ENCODE results near the gene GNAS. TPM values are rescaled to one million over a fixed set of nuclear protein-coding genes. Genes with fewer than 3 reads are reported as not detected.

Gene GNAS
- total RNA-seq, 4 donors from 2014 or later: 281 to 822 (median 446) TPM

GRCh38 chr20:58853976-58854637 lies 1.6 kb downstream of the GNAS start:
- Histone ChIP-seq H3K9me3 (no peaks in the 10 kb centered on the region), H3K36me3 (no peaks in the 10 kb centered on the region), H3K4me3 (peak overlapping the region in 1 of 2 donors; percentile 25), H3K27ac (no peak overlapping the region), H3K4me1 (no peaks in the 10 kb centered on the region), H3K27me3 (no peaks in the 10 kb centered on the region)
- intact Hi-C loops (cut with DNase I; ENCODE audit: low total_unique reads): no loop called here
- TF ChIP-seq, protein P1, sequence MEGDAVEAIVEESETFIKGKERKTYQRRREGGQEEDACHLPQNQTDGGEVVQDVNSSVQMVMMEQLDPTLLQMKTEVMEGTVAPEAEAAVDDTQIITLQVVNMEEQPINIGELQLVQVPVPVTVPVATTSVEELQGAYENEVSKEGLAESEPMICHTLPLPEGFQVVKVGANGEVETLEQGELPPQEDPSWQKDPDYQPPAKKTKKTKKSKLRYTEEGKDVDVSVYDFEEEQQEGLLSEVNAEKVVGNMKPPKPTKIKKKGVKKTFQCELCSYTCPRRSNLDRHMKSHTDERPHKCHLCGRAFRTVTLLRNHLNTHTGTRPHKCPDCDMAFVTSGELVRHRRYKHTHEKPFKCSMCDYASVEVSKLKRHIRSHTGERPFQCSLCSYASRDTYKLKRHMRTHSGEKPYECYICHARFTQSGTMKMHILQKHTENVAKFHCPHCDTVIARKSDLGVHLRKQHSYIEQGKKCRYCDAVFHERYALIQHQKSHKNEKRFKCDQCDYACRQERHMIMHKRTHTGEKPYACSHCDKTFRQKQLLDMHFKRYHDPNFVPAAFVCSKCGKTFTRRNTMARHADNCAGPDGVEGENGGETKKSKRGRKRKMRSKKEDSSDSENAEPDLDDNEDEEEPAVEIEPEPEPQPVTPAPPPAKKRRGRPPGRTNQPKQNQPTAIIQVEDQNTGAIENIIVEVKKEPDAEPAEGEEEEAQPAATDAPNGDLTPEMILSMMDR (IDR thresholded peaks at IDR 0.05): no peak
- no peak for TF ChIP-seq POLR2A (IDR thresholded peaks at IDR 0.05)
- DNase-seq: no peak

GRCh38 chr20:58854638-58855471 lies 2.3 kb downstream of the GNAS start:
- H3K4me1 ChIP-seq: no peaks in the 10 kb centered on the region
- H3K27me3 ChIP-seq: no peaks in the 10 kb centered on the region
- no peak overlapping the region for H3K27ac ChIP-seq
- TF ChIP-seq POLR2A (IDR thresholded peaks at IDR 0.05): no peak
- TF ChIP-seq, protein P1 (IDR thresholded peaks at IDR 0.05): no peak
- DNase-seq: no peak
- H3K36me3 ChIP-seq: no peaks in the 10 kb centered on the region
- peak overlapping the region in 1 of 2 donors; percentile 25 for H3K4me3 ChIP-seq
- intact Hi-C loops (cut with DNase I; ENCODE audit: low total_unique reads): no loop called here
- H3K9me3 ChIP-seq: no peaks in the 10 kb centered on the region

DNA sequence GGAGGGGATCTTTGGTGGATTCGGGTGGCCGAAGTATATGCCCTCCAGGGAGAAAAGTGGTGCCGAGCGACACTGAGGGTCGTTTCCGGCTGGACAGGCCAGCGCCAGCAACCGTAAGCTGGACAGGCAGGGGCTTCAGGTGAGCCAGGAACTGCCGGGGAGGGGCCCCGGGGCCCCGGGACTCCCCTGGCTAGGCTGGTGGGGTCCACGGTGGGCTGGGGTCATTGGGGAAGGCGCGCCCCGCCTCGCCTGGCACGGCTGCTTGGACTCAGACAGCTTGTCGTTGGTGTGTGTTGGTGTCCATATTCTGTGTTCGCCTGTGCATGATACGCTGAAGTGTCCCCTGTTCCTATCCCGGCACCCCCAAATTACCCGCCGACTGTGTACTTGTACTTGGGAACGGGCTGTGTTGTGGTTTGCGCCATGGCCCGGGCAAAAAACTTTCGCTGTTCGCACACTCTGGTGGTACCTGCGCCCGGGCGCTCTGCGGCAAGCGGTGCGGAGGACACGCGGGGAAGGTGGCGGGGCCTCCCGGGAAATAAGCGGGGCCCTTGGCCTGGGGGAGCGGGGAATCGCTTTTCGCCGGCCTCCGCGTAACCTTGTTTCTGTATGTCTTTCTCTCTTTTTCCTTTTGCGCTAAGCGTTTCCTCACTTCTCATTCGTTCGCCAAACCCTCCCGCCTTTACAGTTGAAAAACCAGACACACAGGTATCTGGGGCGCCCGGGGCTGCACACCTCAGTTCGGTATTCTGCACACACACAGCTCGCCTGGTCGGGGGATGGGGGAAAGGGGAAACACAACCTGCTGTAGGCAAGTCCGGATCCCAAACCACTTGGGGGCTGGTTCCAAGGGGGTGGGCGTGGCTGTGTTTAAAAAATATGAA lies 3.2 kb downstream of the GNAS start:
- TF ChIP-seq POLR2A (IDR thresholded peaks at IDR 0.05): no peak
- TF ChIP-seq, protein P1 (IDR thresholded peaks at IDR 0.05): no peak
- Histone ChIP-seq H3K4me3 (peak overlapping the region in 1 of 2 donors; percentile 25), H3K27ac (no peak overlapping the region), H3K9me3 (no peaks in the 10 kb centered on the region), H3K27me3 (no peaks in the 10 kb centered on the region), H3K4me1 (no peaks in the 10 kb centered on the region), H3K36me3 (no peaks in the 10 kb centered on the region)
- DNase-seq: no peak
- intact Hi-C loops (cut with DNase I; ENCODE audit: low total_unique reads): no loop called here

DNA sequence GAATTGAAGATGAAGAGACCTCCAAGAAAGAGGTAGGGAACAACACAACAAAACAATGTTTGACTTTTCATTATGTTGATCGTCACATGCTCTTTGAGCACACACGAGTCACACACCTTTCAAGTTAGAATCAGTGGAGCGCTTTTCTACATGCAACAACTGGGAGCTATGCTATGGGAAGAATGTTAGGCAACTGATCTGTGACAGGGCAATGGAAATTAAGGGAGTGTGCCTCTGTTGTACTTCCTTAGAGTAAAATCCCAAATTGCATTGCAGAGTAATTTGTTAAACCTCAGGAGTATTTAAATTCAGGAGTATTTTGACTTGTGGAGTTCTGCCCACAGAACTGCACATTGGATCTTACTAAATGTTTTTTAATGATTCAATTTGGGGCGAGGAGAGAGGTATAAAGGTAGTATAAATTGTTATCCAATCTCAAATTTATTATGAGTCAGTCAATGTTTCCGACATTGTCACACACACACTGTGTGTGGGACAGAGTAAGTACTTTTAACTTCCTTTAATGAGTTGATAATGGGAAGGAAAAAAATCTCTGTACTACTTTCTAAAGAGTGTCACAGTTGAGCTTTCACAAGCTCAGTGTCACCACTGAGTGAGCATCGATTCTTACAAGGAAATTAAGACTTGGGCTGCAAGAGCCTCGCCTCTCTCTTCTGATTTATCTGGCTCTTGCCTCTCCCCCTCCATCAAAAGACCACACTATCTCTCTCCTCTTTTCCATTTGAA lies 10.7 kb downstream of the GNAS start:
- Histone ChIP-seq H3K27me3 (no peaks in the 10 kb centered on the region), H3K27ac (no peak overlapping the region), H3K4me1 (no peaks in the 10 kb centered on the region), H3K36me3 (no peaks in the 10 kb centered on the region), H3K4me3 (no peak overlapping the region), H3K9me3 (no peaks in the 10 kb centered on the region)
- no peak for DNase-seq
- intact Hi-C loops (cut with DNase I; ENCODE audit: low total_unique reads): loop anchor here (10.0 kb wide), 1 partner anchor 362 kb away; no protein-coding TSS in a partner anchor
- TF ChIP-seq, protein P1 (IDR thresholded peaks at IDR 0.05): no peak
- no peak for TF ChIP-seq POLR2A (IDR thresholded peaks at IDR 0.05)
